ENCODE data around the gene SPATA4. TPM values are rescaled to one million over a fixed set of nuclear protein-coding genes. Genes with fewer than 3 reads are reported as not detected.

SPATA4 gene
- total RNA-seq, 6 experiments from 2014 or later: not detected

DNA sequence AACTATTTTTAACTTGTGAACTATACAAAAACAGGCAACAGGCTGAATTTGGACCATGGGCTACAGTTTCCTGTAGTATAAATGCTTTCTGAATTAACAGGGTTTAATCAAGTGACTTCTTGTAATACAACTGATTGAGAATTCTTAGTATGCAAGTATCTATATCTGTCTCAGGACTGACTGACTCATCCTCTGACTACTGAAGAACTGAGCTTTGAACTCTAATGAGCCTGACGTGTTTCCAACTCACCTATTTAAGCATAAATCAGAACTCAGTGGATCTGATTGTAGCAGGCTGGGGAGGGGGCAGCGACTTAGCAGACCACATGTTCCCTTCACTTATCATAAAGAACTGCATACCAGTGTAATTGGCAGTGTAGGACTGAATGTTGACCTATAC is 7.8 kb downstream of the SPATA4 start:
- WGBS (ENCODE audit: insufficient coverage, low coverage, low lambda C conversion rate, missing lambda C conversion rate): 47% methylated on average over 2 of the region's 2 CpGs
- Histone ChIP-seq H3K36me3 (no peaks in the 10 kb centered on the region), H3K9me3 (no peaks in the 10 kb centered on the region), H3K27me3 (no peaks in the 10 kb centered on the region), H3K4me1 (no peaks in the 10 kb centered on the region), H3K4me3 (no peak overlapping the region), H3K27ac (no peak overlapping the region)
- intact Hi-C loops (cut with DNase I): no loop called here
- TF ChIP-seq CTCF (IDR thresholded peaks at IDR 0.05): no peak
- TF ChIP-seq POLR2A (IDR thresholded peaks at IDR 0.05): no peak
- ATAC-seq: no peak
- no peak for DNase-seq

DNA sequence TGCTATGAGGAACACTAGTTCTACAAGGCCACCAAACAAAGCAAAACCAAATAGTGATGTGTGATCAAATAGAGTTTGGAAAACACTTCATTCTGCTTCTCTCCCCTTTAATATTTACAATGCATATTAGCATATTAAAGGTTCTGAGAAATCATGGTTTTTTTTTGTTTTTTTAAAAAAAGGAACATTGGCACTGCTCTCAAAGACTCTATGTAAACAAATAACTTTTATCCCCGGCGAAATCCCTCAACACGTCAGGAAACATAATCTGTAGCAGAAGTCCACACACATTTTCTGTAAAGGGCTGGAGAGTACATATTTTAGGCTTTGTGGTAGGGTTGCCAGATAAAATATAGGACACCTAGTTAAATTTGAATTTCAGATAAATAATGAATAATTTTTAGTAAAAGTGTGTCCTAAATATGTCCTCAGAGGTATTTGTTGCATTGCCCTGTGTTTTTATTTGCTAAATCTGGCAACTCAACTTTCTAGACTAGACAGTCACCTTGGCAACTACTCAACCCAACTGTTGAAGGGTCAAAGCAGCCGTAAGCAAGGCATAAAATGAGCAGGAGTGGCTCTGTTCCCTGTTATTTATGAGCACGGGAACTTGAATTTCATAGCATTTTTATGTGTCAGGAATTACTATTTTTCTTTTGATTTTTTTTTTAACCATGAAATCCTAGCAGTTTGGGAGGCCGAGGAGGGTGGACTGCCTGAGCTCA is 8.6 kb downstream of the SPATA4 start:
- intact Hi-C loops (cut with DNase I): no loop called here
- Histone ChIP-seq H3K4me3 (no peak overlapping the region), H3K27me3 (no peaks in the 10 kb centered on the region), H3K36me3 (no peaks in the 10 kb centered on the region), H3K9me3 (no peaks in the 10 kb centered on the region), H3K4me1 (no peaks in the 10 kb centered on the region), H3K27ac (no peak overlapping the region)
- DNase-seq (no peak), ATAC-seq (no peak)
- TF ChIP-seq POLR2A (IDR thresholded peaks at IDR 0.05) (no peak), CTCF (IDR thresholded peaks at IDR 0.05) (no peak)
- WGBS (ENCODE audit: insufficient coverage, low coverage, low lambda C conversion rate, missing lambda C conversion rate): 54% methylated on average over 6 of the region's 6 CpGs

DNA sequence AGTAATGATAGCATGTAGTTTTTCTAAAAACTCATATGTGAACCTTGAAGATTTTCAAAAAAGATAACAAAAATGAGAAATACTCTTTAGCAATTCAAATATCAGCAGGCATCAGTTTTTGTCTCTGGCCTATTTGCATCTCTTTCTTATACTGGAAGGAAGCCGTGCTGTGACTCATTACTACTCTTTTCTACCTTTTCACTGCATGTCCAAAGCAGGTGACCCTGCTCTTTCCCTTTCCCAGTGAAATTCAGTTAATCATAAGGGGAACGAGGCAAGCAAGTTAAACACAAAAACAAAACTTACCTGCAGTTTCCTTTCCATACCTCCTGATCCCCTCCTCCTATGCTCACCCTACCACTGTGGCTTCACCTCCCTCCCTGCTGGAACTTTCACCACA is 9.3 kb downstream of the SPATA4 start:
- Histone ChIP-seq H3K9me3 (no peaks in the 10 kb centered on the region), H3K4me3 (no peak overlapping the region), H3K36me3 (no peaks in the 10 kb centered on the region), H3K27me3 (no peaks in the 10 kb centered on the region), H3K27ac (no peak overlapping the region), H3K4me1 (no peaks in the 10 kb centered on the region)
- TF ChIP-seq POLR2A (IDR thresholded peaks at IDR 0.05) (no peak), CTCF (IDR thresholded peaks at IDR 0.05) (no peak)
- 54% methylated on average over 2 of the region's 2 CpGs for WGBS (ENCODE audit: insufficient coverage, low coverage, low lambda C conversion rate, missing lambda C conversion rate)
- no peak for DNase-seq
- intact Hi-C loops (cut with DNase I): no loop called here
- no peak for ATAC-seq

DNA sequence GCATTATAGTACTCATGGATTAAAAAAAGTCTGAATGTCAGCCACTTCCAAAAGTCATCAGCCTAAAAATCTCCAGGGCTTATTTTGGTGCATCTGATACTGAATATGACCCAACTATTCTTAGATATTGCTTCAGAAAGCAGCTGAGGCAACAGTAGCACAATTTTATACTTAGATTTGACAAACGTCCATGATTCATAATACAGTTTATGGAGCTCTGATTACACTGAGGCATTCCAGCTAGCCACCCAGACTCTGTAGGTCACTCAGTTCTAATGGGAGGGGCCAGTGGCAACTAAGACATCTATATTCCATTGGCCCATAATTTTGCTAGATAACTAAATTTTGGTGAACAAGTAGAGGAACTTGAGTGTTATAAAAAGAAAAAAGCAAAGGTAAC is 10.3 kb downstream of the SPATA4 start:
- DNase-seq (no peak), ATAC-seq (no peak)
- no peak overlapping the region for H3K27ac ChIP-seq
- no peak overlapping the region for H3K4me3 ChIP-seq
- H3K4me1 ChIP-seq: no peaks in the 10 kb centered on the region
- H3K27me3 ChIP-seq: no peaks in the 10 kb centered on the region
- intact Hi-C loops (cut with DNase I): no loop called here
- TF ChIP-seq POLR2A (IDR thresholded peaks at IDR 0.05) (no peak), CTCF (IDR thresholded peaks at IDR 0.05) (no peak)
- no peaks in the 10 kb centered on the region for H3K36me3 ChIP-seq
- no peaks in the 10 kb centered on the region for H3K9me3 ChIP-seq
- 10% methylated on average over 1 of the region's 1 CpG for WGBS (ENCODE audit: insufficient coverage, low coverage, low lambda C conversion rate, missing lambda C conversion rate)

Measured in right lobe of liver (tissue), 6 donors.